Spleen (tissue), 11 donors: ENCODE results near the gene ERICH4. TPM values are rescaled to one million over a fixed set of nuclear protein-coding genes. Genes with fewer than 3 reads are reported as not detected.

ENCODE experiments used
- DNase-seq: peaks from one replicate; pipeline ENCODE4 v3.0.0-alpha.2; 2020
- H3K27ac ChIP-seq, 8 donors: fragments of 200-600 bp; sonication (generic) in 7 of 8; 1 replicate in 4 of 8; 2 replicates in 4 of 8; pipeline versions ENCODE4 v1.5.0 to v1.8.0; 2016 to 2021; ENCODE audit warnings: inconsistent platforms in 4 of 8, mild to moderate bottlenecking in 4 of 8, moderate library complexity in 1 of 8
- H3K27me3 ChIP-seq, 7 donors: fragments of 200-600 bp; sonication (generic) in 6 of 7; replicated peaks in 1 of 7; 1 replicate in 4 of 7; 2 replicates in 3 of 7; pipeline versions ENCODE4 v1.5.0 to v1.8.0; 2016 to 2021; ENCODE audit warnings: inconsistent platforms in 3 of 7, mild to moderate bottlenecking in 1 of 7
- H3K36me3 ChIP-seq, 6 donors: fragments of 200-600 bp; sonication (generic) in 5 of 6; 1 replicate in 4 of 6; 2 replicates in 2 of 6; pipeline versions ENCODE4 v1.5.0 to v1.8.0; 2016 to 2021; ENCODE audit warnings: inconsistent platforms in 2 of 6
- H3K4me1 ChIP-seq, 6 donors: fragments of 200-600 bp; sonication (generic) in 5 of 6; 1 replicate in 3 of 6; 2 replicates in 3 of 6; pipeline versions ENCODE4 v1.5.0 to v1.8.0; 2016 to 2021; ENCODE audit warnings: inconsistent platforms in 3 of 6
- H3K4me3 ChIP-seq, 8 donors: fragments of 200-600 bp; sonication (generic) in 7 of 8; 1 replicate in 4 of 8; 2 replicates in 4 of 8; pipeline versions ENCODE4 v1.5.0 to v1.8.0; 2016 to 2021; ENCODE audit warnings: inconsistent platforms in 4 of 8, mild to moderate bottlenecking in 4 of 8, moderate library complexity in 2 of 8
- H3K9me3 ChIP-seq, 8 donors: fragments of 200-600 bp; sonication (generic) in 7 of 8; 1 replicate in 4 of 8; 2 replicates in 4 of 8; pipeline versions ENCODE4 v1.5.0 to v1.8.0; 2016 to 2021; ENCODE audit warnings: inconsistent platforms in 4 of 8
- CTCF ChIP-seq, 11 experiments: fragments of 200-600 bp in 7 of 11; fragments of 450-650 bp in 4 of 11; sonication (generic) in 4 of 11; IDR thresholded peaks in 8 of 11; conservative IDR thresholded peaks in 3 of 11; 1 replicate in 7 of 11; 2 replicates in 4 of 11; pipeline versions ENCODE4 v1.4.0 to v1.8.0; 2016 to 2021; ENCODE audit warnings: antibody characterized with exemption in 11 of 11, inconsistent platforms in 4 of 11, mild to moderate bottlenecking in 1 of 11
- POLR2A ChIP-seq, 3 donors: fragments of 450-650 bp; IDR thresholded peaks; one replicate each; pipeline ENCODE4 v1.5.1; 2017; ENCODE audit warnings: antibody characterized with exemption in 3 of 3, mild to moderate bottlenecking in 1 of 3
- POLR2AphosphoS5 ChIP-seq, 3 donors: sonication (generic); formaldehyde crosslinking; IDR thresholded peaks; one replicate each; pipeline ENCODE4 v1.5.1; 2017; ENCODE audit warnings: antibody characterized with exemption in 3 of 3
- WGBS, 5 donors: extraction: QIAGEN DNeasy Blood & Tissue Kit in 3 of 5; methylation state at CpG; one replicate each; pipeline versions ENCODE4 v1.1.5 to v1.1.7; 2013 to 2018; 5-methylcytosine and 5-hydroxymethylcytosine counted together
- intact Hi-C: fragments of 100-400 bp; cut with DNase I; formaldehyde crosslinking; loops from one replicate; pipeline ENCODE4 v1.15.0; 2023; ENCODE audit warnings: low total_unique reads
- polyA plus RNA-seq, 3 donors: library from polyadenylated mRNA; stranded (reverse); fragments of 200-250 nt; gene quantifications; one replicate each; pipeline ENCODE4 v1.2.1, GENCODE V29; 2013
- total RNA-seq, 7 donors: library from RNA; depleted of rRNA in 3 of 7; stranded (reverse); fragments of >200 nt in 3 of 7; fragmentation: NEBNext Ultra II Directional in 4 of 7; extraction: Animal tissue kit (Norgen Biotek cat#: 25700) in 4 of 7; gene quantifications; one replicate each; pipeline versions ENCODE4 v1.1.0 to v1.2.1, GENCODE V29; 2016 to 2021
- donor health status: healthy with polysubstance abuse.
- donor health status: DM: no; HTN: no; CAD: no; lungs with moderate emphysema.
- donor health status: DM: no; HTN: no; CAD: no.
- donor health status: Bipolar disorder and iron deficiency.
- donor health status: healthy.
- donor health status: DM: no; HTN: no; CAD: no.
- donor health status: DM: yes; HTN: yes; CAD: no.

ERICH4 gene
- total and polyA plus RNA-seq, 10 donors: 0.65 TPM; not detected in 9

DNA sequence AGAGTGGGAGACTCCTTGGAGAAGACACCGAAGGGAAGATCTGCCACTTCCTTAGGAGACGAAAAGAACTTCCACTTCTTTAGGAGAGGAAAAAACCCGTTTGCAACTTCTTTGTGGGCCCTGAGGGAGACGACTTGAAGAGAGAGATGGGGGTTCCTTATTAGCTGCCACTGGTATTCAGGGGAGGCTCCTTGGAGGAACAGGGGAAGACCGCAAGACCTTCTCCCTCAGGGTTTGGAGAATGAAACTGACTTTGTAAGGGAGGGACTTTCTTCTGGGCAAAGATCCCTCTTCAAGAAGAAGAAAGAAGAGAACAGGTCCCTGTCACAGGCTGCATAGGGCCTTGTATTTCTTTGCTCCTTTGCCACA, 44.9 kb upstream of the ERICH4 start:
- Histone ChIP-seq H3K27ac (peak overlapping the region; percentile 83 to 98 (median 95)), H3K4me3 (peak overlapping the region; percentile 69 to 100 (median 90)), H3K36me3 (peaks cover 0 to 29% (median under 1%) of the 10 kb centered on the region in 6 donors), H3K9me3 (no peaks in the 10 kb centered on the region), H3K27me3 (no peaks in the 10 kb centered on the region), H3K4me1 (peaks cover 14 to 81% (median 48%) of the 10 kb centered on the region in 6 donors)
- intact Hi-C loops: no loop called here
- DNase-seq: no peak
- no peak for TF ChIP-seq CTCF (IDR thresholded peaks at IDR 0.05 in 8 of 11, conservative IDR thresholded peaks at IDR 0.05 in 3 of 11)
- TF ChIP-seq POLR2AphosphoS5 (IDR thresholded peaks at IDR 0.05): no peak
- no peak for TF ChIP-seq POLR2A (IDR thresholded peaks at IDR 0.05)
- WGBS, 5 donors: 0% methylated on average over 5 of the region's 5 CpGs

DNA sequence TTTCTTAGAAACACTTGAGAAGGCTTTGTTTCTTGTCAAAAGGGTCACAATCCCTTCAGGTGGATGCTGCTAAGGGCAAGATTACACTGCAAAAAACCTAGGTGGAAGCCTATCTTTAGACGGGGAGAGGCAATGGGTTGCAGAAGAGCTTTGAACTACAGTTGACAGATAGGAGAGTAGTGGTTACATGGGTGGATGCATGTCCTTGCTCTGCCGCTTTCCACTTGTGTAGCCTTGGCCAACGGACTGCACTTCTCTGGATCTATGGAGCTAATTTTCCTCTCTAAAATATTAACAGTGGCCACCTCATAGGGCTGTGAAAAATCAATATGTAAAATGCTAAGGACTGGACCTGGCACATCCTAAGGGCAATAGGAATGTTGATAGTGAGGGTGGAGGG, 44.4 kb upstream of the ERICH4 start:
- Histone ChIP-seq H3K4me1 (peaks cover 14 to 83% (median 49%) of the 10 kb centered on the region in 6 donors), H3K27ac (peak overlapping the region in 2 of 8 donors; percentile 94 to 96), H3K36me3 (peaks cover 0 to 29% (median 2%) of the 10 kb centered on the region in 6 donors), H3K4me3 (peak overlapping the region; percentile 69 to 100 (median 90)), H3K9me3 (no peaks in the 10 kb centered on the region), H3K27me3 (no peaks in the 10 kb centered on the region)
- DNase-seq: no peak
- WGBS, 5 donors: 32 to 52% (median 40%) methylated on average over 3 of the region's 3 CpGs
- TF ChIP-seq POLR2A (IDR thresholded peaks at IDR 0.05): no peak
- no peak for TF ChIP-seq CTCF (IDR thresholded peaks at IDR 0.05 in 8 of 11, conservative IDR thresholded peaks at IDR 0.05 in 3 of 11)
- TF ChIP-seq POLR2AphosphoS5 (IDR thresholded peaks at IDR 0.05): no peak
- intact Hi-C loops: no loop called here

- Histone ChIP-seq H3K27ac (no peak overlapping the region), H3K27me3 (no peaks in the 10 kb centered on the region), H3K4me1 (peaks cover 14 to 83% (median 48%) of the 10 kb centered on the region in 6 donors), H3K36me3 (peaks cover 0 to 30% (median 2%) of the 10 kb centered on the region in 6 donors), H3K4me3 (peak overlapping the region in 4 of 8 donors; percentile 69 to 94 (median 84)), H3K9me3 (no peaks in the 10 kb centered on the region)
- intact Hi-C loops: no loop called here
- 82 to 90% (median 87%) methylated on average over 3 of the region's 3 CpGs for WGBS, 5 donors
- DNase-seq: no peak
- TF ChIP-seq CTCF (IDR thresholded peaks at IDR 0.05 in 8 of 11, conservative IDR thresholded peaks at IDR 0.05 in 3 of 11) (no peak), POLR2A (IDR thresholded peaks at IDR 0.05) (no peak)
Measured at GRCh38 chr19:41399091-41399490, 43.9 kb upstream of the ERICH4 start.

DNA sequence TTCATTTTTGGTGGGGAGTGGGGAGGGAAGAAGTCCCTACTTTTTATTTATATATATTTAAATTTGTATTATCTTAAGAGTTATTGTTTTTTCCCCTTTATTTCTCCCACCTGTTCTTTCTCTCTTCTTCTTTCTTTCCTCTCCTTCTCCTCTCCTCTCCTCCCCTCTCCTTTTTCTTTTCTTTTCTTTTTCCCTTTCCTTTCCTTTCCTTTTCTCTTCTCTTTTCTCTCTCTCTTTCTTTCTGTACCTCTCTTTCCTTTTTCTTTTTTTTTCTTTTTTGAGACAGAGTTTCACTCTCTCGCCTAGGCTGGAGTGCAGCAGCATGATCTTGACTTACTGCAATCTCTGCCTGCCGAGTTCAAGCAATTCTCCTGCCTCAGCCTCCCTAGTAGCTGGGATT, 43.4 kb upstream of the ERICH4 start:
- Histone ChIP-seq H3K4me1 (peaks cover 14 to 79% (median 46%) of the 10 kb centered on the region in 6 donors), H3K4me3 (no peak overlapping the region), H3K27ac (no peak overlapping the region), H3K36me3 (peaks cover 0 to 34% (median 2%) of the 10 kb centered on the region in 6 donors), H3K9me3 (no peaks in the 10 kb centered on the region), H3K27me3 (no peaks in the 10 kb centered on the region)
- WGBS, 5 donors: 85 to 97% (median 90%) methylated on average over 2 of the region's 2 CpGs
- intact Hi-C loops: no loop called here
- TF ChIP-seq POLR2A (IDR thresholded peaks at IDR 0.05) (no peak), POLR2AphosphoS5 (IDR thresholded peaks at IDR 0.05) (no peak), CTCF (IDR thresholded peaks at IDR 0.05 in 8 of 11, conservative IDR thresholded peaks at IDR 0.05 in 3 of 11) (no peak)
- DNase-seq: no peak
